Stimulated activated CD4-positive, alpha-beta T cell treated with anti-CD3 and anti-CD28 coated beads, Interleukin-2, amount 100 ng/mL, for 24 hours (primary cell): ENCODE measurements around the gene COIL.
A peak's percentile ranks its signal among the peaks of the same experiment; 100 is the strongest.
"Not testable (repeated sequence)": the region's sequence is repeated elsewhere in the genome, so short reads cannot be mapped to it uniquely, and the experiment has no call there.

Experiments
- DNase-seq, 2 donors: peaks; one replicate each; pipeline ENCODE4 v3.0.0-alpha.2; 2020

Gene COIL, protein sequence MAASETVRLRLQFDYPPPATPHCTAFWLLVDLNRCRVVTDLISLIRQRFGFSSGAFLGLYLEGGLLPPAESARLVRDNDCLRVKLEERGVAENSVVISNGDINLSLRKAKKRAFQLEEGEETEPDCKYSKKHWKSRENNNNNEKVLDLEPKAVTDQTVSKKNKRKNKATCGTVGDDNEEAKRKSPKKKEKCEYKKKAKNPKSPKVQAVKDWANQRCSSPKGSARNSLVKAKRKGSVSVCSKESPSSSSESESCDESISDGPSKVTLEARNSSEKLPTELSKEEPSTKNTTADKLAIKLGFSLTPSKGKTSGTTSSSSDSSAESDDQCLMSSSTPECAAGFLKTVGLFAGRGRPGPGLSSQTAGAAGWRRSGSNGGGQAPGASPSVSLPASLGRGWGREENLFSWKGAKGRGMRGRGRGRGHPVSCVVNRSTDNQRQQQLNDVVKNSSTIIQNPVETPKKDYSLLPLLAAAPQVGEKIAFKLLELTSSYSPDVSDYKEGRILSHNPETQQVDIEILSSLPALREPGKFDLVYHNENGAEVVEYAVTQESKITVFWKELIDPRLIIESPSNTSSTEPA

DNA sequence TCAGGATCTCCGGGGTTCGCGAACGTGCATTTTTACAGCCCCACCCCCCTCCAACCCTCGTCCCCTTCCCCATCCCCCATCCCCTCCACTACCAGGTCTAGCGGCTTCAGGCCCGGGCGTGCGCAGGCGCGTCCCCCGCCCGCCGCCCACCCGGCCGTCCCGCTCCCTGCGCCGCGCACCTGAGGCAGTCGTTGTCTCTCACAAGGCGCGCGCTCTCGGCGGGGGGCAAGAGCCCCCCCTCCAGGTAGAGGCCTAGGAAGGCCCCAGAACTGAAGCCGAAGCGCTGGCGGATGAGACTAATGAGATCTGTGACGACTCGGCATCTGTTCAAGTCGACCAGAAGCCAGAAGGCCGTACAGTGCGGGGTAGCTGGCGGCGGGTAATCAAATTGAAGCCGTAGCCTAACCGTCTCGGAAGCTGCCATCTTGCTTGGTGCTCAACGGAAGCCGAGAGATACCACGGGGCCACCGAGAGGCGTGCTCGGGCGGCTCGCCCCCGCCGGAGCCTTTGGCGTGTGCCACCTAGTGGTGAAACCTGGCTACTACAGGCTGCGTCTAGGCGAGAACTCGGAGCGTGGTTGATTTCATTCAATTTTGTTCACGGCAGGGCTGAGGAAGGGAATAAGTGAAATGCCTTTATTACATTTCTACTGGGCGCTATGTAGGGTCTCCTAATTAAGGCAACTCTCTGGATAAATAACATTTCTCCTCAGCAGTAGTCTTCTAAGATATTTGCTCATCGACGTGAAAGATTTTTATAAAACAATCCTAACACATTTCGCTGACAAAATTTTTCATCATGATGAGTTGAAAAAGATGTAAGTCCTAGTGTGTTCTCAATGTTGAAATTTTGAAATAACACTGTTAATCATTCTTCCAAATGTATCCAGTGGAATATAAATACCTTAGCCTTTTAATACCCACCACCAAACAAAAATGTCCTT lies at the start of gene COIL:
TSS of gene COIL (minus strand) at position 455 of the 943 bp plus-strand sequence. CDS start at position 424, 31 bp downstream.
- DNase-seq: peak; percentile 96 to 97

DNA sequence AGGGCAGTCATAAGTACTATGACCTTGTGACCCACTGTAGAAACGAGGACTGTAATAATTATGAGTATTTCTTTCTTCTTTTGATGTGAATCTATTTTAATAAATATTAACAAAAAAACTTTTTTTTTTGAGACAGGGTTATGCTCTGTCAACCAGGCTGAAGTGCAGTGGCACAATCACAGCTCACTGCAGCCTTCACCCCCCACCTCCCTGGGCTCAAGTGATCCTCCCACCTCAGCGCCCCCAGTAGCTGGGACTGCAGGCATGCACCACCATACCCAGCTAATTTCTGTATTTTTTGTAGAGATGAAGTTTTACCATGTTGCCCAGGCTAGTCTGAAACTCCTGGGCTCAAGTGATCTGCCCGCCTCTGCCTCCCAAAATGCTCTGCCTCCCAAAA lies 49.6 kb upstream of the COIL start:
- no peak for DNase-seq

DNA sequence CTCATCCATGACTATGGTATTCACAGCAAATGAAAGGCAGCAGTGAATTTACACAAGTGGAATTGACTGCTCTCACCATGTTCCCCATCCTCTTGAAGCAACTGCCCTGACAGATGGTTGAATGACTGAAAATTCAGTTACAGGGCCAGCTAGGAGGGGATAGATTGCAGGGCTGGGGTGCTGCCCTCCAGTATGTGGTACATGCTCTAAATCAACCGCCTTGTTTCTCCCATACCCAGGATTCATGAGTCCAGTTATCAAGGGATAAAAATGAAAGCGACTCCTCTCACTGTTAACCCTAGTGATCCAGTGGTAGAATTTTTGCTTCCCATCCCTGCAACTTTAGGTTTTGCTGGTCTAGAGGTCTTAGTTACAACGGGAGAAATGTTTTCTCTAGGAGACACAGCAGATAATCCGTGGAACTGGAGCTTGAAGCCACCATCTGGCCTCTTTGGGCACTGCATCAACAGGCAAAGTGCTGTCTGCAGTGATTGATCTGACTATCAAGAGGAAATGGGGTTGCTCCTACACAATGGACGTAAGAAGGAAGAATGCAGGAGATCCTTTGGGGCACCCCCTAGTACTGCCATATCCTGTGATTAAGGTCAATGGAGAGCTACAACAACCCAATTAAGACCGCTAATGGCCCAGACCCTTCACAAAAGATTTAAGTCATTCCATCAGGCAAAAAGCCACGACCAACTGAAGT lies 49.0 kb upstream of the COIL start:
- peak; percentile 55 to 63 for DNase-seq

DNA sequence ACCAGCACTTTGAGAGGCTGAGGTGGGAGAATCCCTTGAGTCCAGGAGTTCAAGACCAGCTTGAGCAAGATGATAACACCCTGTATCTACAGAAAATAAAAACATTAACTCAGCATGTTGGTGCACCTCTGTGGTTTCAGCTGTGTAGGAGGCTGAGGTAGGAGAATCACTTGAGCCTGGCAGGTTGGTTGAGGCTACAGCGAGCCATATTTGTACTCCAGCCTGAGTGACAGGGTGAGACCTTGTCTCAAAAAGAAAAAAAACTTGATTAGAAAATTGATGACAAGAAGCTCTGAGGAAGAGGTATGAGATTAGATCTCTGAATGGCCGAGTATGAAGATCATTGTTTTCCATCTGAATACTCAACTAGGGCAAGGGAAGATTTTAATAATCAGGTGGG lies 48.1 kb upstream of the COIL start:
- no peak for DNase-seq

DNA sequence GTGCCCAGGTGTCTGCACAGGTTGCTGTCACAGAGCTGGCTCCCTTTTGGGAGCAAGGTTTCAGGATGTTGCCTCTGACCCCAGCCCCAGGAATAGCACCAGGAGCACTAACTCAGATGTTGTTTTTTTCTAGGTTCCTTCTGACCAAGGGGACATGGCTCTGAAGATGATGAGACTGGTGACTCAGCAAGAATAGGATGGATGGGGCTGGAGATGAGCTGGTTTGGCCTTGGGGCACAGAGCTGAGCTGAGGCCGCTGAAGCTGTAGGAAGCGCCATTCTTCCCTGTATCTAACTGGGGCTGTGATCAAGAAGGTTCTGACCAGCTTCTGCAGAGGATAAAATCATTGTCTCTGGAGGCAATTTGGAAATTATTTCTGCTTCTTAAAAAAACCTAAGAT lies 45.2 kb upstream of the COIL start:
- no peak for DNase-seq

DNA sequence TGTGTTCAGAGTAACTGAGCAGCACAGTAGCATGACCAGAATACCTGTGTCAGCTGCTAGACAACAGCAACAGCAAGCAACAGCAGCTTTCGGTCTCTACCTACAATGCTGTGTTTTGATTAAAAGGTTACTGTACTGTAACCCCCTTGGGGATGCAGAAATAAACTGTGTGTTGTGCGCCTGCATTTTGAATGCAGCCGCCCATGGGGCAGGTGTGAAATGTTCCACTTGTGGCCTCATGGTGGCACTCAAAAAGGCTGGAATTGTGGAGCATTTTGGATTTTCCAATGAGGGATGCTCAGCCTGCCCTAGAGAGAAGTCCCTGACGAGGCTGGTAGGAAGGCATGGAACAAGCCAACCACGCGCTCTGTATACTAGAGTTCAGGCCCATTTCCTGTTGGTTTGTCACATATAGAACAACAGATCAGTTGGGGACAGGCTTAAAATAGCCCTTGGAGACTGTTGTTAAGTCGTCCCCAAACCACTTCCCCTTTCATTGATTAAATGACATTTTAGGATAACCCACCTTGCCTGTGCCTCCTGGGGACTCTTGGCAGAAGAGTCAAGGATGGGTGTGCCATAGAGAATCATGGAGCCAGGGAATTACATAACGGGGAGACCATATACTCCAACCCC lies 44.2 kb upstream of the COIL start:
- no peak for DNase-seq

DNA sequence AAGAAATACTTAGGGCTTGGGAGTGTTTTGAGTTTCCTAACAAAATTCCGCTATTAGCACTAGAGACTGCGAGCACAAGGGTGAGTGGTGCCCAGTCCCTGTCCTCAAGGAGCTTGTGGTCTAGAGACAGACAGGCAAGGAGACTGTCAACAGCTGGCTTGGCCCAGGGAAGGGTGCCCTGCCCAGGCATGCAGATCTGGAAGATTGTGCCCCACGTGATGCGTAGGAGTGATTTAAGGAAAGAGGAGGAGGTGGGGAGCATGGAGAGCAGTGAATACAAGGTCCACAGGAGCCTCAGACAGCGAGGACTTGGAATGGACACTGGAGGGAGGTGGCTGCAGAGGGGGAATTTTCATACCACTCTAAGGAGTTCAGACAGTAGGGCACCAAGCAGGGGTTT lies 42.1 kb upstream of the COIL start:
- DNase-seq: no peak

DNA sequence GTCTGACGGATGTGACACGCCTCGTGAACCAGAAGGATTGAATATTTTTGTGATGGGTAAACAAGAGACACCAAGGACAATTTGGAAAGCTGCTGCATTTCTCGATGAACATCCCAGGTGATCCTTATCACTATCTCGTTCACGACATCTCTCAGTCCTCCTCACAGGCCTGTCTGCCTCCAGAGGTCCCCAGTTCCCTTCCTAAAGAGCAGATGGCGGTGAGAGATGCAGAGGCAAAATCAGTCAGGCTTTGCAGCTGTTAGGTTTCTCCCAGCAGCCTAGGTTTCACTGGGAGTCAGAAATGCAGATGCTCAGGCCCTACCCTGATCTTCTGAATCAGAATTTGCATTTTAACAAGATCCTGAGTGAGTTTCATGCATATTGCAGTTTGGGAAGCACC lies 40.7 kb upstream of the COIL start:
- no peak for DNase-seq

DNA sequence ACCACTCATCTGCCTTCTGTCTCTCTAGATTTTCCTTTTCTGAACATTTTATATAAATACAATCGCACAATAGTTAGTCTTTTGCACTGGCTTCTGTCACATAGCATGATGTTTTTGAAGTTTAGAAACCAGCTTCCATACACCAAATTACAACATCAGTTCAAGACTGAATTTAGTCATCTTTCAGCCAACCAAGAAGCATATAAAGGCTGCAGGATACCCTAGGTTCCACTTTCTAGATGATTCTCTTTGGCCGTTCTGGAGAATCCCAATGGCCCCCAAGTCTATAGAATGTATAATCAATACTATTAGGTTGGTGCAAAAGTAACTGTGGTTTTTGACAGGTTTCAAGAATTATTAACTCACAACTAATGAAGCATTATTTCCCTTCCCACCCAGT lies 36.5 kb upstream of the COIL start:
- no peak for DNase-seq

DNA sequence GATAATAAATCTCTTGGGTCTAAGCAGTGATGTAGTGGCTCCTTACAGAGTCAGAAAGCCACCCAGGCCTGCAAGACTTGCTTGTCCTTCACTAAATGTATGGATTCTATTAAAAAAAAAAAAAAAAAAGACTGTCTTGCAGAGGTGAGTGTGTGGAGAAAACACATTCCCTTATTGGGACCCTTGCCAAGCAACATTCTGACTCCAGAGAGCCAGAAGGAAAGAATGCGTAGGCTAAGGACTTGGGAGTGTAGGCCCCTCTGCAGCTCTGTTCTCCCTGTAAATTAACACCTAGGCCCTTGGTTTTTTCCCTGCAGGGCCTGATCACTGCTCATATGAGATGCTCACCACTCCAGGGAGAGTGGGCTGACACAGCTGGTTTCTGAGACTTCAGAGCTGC lies 34.9 kb upstream of the COIL start:
- no peak for DNase-seq

DNA sequence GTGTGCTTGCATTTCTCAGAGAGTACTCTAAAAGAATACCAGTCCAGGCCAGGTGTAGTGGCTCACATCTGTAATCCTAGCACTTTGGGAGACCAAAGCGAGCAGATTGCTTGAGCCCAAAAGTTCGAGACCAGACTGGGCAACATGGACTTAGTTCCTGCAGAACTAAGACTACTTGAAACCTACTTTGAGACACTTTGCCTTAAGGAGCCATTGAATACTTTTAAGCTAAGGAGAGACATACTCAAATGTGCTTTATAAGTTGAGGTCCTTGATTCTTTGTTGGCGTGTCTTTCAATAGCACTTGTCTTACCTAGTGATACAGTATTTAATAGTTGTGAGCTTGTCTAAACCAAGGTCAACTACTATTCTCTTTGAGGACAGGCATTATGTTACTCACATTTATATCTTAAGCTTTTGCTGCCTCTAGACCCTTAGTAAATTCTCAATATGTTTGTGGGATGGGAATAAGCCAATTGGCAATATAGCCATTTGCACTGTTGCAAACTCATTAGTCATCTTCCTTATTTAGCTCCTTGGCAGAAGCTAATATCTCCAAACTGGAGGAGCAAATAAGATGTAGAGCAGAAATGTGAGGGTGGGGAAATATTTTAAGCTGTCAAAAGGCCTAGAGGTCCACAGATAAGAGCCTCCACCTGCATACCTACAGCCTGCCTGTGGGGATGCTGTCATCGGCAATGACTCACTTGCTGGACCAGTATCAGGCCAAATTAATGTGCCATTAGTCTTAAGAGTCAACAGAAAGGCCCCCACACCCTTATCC lies 33.4 kb upstream of the COIL start:
- DNase-seq: no peak

DNA sequence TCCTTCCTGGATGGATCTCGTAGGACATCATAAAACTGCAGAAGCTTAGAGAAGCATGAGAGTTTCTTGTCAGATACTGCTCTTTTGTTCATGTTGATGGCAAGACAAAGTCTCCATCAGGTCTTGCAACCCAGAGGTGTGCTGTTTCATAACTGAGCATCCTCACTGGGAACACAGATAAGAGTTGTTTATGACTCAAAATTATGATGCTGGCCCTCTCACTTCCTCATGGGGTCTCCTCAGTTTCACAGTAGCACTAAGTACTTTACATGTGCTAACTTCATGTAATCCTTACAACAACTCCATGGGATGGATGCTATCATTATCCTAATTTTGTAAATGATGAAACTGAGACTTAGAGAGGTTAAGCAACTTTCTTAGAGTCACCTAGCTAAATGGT lies 31.5 kb upstream of the COIL start:
- no peak for DNase-seq

DNA sequence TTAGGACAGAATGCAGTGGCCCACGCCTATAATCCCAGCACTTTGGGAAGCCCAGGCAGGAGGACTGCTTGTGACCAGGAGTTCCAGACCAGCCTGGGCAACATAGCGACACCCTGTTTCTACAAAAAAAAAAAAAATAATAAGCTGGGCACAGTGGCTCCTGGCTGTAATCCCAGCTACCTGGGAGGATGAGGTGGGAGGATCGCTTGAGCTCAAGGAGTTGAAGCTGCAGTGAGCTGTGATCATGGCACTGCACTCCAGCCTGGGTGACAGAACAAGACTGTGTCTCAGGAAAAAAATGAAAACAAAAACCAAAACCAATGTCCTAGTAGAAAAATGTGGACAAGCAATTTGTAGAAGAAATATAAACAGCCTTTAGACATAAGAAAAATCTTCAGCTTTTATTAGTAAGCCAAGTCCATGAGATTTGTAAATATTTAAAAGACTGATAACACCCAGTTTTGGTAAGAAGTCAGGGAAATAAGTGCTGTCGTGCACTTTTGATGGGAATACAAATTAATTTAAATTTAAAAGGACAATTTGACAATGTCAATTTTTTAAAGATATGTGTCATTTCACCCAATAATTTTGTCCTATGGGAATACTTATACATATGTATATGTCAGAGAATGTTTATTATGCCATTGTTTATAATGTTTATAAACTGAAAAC lies 28.2 kb upstream of the COIL start:
- DNase-seq: no peak

DNA sequence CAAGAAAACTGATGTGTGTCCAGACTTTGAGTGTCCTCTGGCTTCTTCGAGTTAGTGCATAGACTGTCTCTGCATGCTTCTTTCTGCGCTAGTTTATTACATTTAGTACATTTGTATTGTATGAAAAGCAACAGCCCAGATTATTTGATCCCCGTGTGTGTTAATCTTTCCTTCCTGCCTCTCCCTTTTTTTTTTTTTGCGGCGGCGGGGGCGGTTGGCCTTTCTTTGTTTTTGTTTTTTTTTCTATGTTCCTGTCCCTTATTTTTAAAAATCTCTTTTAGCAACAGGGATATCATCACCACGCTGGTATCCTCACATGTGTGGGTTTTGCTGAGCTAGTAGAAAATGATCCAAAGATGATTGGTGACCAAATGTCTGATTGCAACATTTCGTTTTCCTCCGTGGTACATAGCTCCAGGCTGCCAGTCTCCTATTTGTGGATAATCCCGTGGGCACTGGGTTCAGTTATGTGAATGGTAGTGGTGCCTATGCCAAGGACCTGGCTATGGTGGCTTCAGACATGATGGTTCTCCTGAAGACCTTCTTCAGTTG lies 26.5 kb upstream of the COIL start:
- no peak for DNase-seq

DNA sequence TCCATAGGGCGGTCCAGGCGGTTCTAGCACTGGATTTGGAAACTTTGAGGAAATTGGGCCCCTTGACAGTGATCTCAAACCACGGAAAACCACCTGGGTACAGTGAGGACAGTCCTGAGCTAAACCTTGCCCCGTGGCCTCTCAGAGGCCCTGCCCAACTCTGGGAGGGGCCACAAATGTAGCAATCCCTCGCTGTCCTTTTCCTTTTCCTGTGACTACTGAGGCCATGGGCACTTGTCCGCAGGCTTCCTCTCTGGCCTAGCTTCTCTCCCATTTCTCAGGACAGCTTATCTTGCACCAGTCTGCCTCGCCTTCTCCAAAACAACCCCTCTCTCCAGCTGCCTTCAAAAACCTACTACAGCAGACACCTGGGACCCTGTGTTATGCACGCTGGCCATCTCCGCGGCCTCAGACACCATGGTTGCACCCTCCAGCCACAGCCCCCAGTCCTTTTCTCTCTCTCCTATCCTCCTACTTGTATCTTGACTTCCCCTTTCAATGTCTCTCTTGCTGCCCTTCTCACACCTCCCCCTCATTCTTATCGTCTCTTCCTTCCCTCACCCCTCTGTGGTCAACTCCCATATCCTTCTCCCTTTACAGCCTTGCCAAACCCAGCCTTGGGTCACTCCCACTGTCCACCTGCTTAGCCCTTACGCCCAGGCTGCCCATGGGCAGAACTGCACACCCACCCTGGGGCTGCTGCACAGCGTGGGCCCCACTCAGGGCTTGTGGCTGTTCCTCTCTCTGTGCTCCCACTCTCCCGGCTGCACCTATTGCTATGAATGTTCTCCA lies 24.7 kb upstream of the COIL start:
- DNase-seq: no peak

DNA sequence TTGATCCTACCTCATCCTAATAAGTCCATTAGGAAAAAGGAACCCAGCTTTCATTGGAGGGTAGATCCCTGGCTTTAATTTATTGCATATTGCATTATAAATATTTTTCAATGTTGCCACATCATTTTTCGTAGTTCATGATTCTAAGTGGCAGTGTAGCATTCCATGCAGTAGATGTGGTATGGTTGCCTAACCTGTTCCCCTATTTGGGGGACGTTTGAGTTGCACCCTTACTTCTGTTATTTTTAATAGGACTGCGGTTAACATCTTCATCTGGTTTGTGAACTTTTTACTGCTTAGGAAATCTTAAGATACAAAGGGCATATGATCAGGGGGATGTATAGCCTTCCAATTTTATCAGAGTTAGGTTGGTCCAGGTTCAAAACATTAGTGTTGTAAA lies 22.5 kb upstream of the COIL start:
- DNase-seq: no peak

DNA sequence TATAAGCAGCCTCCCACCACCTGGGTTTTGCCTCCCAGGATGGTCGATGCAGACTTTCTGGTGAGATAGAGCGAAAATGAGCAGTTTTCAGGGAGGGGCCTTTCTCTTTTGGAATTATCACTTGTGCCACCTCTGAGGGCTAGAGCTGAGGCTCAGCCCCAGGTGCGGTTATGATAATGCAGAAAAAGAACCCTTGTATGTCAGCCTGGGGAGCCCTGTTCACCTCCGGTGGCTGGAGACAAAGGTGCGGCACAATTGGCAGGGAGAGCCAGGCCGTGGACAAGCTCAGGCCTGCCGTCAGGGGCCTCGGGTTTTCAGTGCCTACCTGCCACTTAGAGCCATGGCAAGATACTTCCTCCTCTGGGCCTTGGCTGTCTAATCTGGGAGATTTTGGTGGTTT lies 21.5 kb upstream of the COIL start:
- no peak for DNase-seq

DNA sequence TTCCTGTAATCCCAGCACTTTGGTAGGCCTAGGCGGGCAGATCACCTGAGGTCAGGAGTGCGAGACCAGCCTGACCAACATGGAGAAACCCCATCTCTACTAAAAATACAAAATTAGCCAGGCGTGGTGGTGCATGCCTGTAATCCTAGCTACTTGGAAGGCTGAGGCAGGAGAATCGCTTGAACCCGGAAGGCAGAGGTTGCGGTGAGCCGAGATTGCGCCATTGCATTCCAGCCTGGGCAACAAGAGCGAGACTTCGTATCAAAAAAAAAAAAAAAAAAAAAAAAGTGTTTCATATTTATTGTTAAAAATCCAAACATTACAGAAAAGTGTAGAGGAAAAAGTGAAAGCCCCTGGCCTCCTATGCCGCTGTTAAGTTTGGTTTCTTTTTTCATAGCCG lies 19.7 kb upstream of the COIL start:
- DNase-seq: not testable (repeated sequence)

DNA sequence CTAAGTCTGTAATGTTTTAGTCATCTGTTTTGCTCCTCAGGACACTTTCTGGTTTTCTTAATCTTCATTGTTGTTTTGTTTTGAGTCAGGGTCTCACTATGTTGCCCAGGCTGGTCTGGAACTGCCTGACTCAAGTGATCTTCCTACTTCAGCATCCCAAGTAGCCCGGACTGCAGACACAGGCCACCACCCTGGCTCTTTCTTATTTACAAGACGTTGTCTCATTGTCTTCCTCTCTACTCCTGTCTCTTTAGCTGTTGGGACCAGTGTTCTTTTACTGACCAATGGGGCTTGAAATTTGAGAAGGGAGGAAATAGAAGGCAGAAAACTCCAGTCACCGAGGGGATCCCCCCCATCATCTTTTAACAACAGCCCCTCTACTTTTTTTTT lies 18.2 kb upstream of the COIL start:
- DNase-seq: no peak
